HG03108 (cell line): ENCODE data around the gene CNTNAP2.

ENCODE experiments used
- ATAC-seq: cut with Tn5 transposase; IDR thresholded peaks from one replicate; pipeline ENCODE4 v1.9.1; 2021; ENCODE audit warnings: moderate library complexity; ENCODE audit not compliant: unreplicated experiment

Gene CNTNAP2

GRCh38 chr7:147193476-147193875 is 1076.9 kb downstream of the CNTNAP2 start:
- ATAC-seq: no peak

- ATAC-seq: no peak
These were observed 1079.9 kb downstream of the CNTNAP2 start for GRCh38 chr7:147196481-147196880.

GRCh38 chr7:147197006-147197405 is 1080.4 kb downstream of the CNTNAP2 start:
- no peak for ATAC-seq

- ATAC-seq: no peak
These were observed 1083.3 kb downstream of the CNTNAP2 start for GRCh38 chr7:147199868-147200267.

GRCh38 chr7:147207988-147208387 is 1091.4 kb downstream of the CNTNAP2 start:
- no peak for ATAC-seq

GRCh38 chr7:147231275-147231674 is 1114.7 kb downstream of the CNTNAP2 start:
- ATAC-seq: no peak

- ATAC-seq: no peak
These were observed 1119.2 kb downstream of the CNTNAP2 start for GRCh38 chr7:147235645-147236382.

GRCh38 chr7:147240468-147240867 is 1123.9 kb downstream of the CNTNAP2 start:
- ATAC-seq: no peak

GRCh38 chr7:147245274-147245673 is 1128.7 kb downstream of the CNTNAP2 start:
- ATAC-seq: no peak

GRCh38 chr7:147249956-147250355 is 1133.4 kb downstream of the CNTNAP2 start:
- no peak for ATAC-seq

- ATAC-seq: no peak
These were observed 1135.2 kb downstream of the CNTNAP2 start for GRCh38 chr7:147251751-147252325.

GRCh38 chr7:147261693-147262092 is 1145.1 kb downstream of the CNTNAP2 start:
- no peak for ATAC-seq

- no peak for ATAC-seq
These were observed 1148.9 kb downstream of the CNTNAP2 start for GRCh38 chr7:147265528-147265927.

GRCh38 chr7:147276106-147276505 is 1159.5 kb downstream of the CNTNAP2 start:
- ATAC-seq: no peak

GRCh38 chr7:147276783-147277370 is 1160.3 kb downstream of the CNTNAP2 start:
- ATAC-seq: no peak

GRCh38 chr7:147279514-147279913 is 1162.9 kb downstream of the CNTNAP2 start:
- ATAC-seq: no peak

- no peak for ATAC-seq
These were observed 1163.4 kb downstream of the CNTNAP2 start for GRCh38 chr7:147279964-147280374.

GRCh38 chr7:147282204-147282603 is 1165.6 kb downstream of the CNTNAP2 start:
- no peak for ATAC-seq

- no peak for ATAC-seq
These were observed 1179.6 kb downstream of the CNTNAP2 start for GRCh38 chr7:147296201-147296600.

GRCh38 chr7:147296986-147297385 is 1180.4 kb downstream of the CNTNAP2 start:
- ATAC-seq: no peak

- ATAC-seq: no peak
These were observed 1182.0 kb downstream of the CNTNAP2 start for GRCh38 chr7:147298611-147299043.

- ATAC-seq: no peak
These were observed 1183.7 kb downstream of the CNTNAP2 start for GRCh38 chr7:147300293-147300692.
